Measurements from ENCODE around the gene TMEM184B.

DNA sequence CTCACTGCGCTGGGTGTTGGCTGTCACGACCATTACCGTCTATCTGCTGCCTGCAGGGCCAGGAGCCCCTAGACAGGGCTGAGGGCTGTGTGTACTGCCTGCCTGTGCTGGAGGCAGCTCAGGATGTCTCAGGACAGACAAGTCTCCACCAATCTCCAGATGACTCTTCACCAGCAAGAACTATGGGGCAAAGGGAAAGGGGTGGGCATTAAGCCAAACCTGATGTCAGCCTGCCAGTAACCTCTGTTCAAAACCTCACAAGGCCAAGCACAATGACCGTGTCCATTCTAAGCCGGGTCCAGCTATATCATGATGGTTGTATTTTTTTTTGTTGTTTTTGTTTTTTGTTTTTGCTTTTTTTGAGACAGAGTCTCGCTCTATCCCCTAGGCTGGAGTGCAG, 39.4 kb downstream of the TMEM184B start:
- TF ChIP-seq ZNF274 (IDR thresholded peaks at IDR 0.05; ENCODE audit: low read depth, low read length) (no peak), SUZ12 (IDR thresholded peaks at IDR 0.05; ENCODE audit: extremely low read depth, insufficient read depth, insufficient read length) (no peak)

Data from NT2/D1 (cell line).